PC-3 (cell line): ENCODE results near the gene SLC10A2. TPM values are rescaled to one million over a fixed set of nuclear protein-coding genes. Genes with fewer than 3 reads are reported as not detected.
"Not testable (repeated sequence)": the region's sequence is repeated elsewhere in the genome, so short reads cannot be mapped to it uniquely, and the experiment has no call there.

ENCODE experiments used
- ATAC-seq: fragments of 200-7000 bp; cut with Tn5 transposase; 2 replicates; pipeline ENCODE4 v1.9.1; 2020; ENCODE audit warnings: mild to moderate bottlenecking, moderate library complexity
- BruUV-seq: library from RNA; stranded (reverse); fragments of 400-500 nt; replicated peaks from 2 replicates; lab custom pipeline; 2021; lab: Mats Ljungman, UMichigan
- CTCF ChIA-PET: fragments of 300-600 bp; sonication (Branson Sonifier 250); formaldehyde crosslinking; loops from one replicate; lab custom pipeline; 2022; ENCODE audit warnings: antibody characterized with exemption; lab: Charles Lee
- POLR2A ChIA-PET: fragments of 300-600 bp; sonication (Branson Sonifier 250); formaldehyde crosslinking; loops from one replicate; lab custom pipeline; 2022; ENCODE audit warnings: antibody characterized with exemption; ENCODE audit not compliant: unreplicated experiment; lab: Charles Lee
- DNase-seq: peaks from one replicate; pipeline ENCODE4 v3.0.0-alpha.2; 2015
- H2AFZ ChIP-seq: fragments of 300-600 bp; sonication (generic); 2 replicates; pipeline ENCODE4 v1.6.0; 2016; ENCODE audit warnings: antibody characterized with exemption, low read length
- H3F3A ChIP-seq: fragments of 300-600 bp; sonication (generic); one replicate; pipeline ENCODE4 v1.6.0; 2017; ENCODE audit warnings: antibody characterized with exemption, low read length, control low read depth, mild to moderate bottlenecking; ENCODE audit not compliant: unreplicated experiment
- H3K27ac ChIP-seq: fragments of 300-600 bp; sonication (generic); 2 replicates; pipeline ENCODE4 v1.5.1; 2016; ENCODE audit warnings: mild to moderate bottlenecking, low read length
- H3K27me3 ChIP-seq: fragments of 300-600 bp; sonication (generic); 2 replicates; pipeline ENCODE4 v1.6.1; 2016; ENCODE audit warnings: low read length, mixed read lengths
- H3K36me3 ChIP-seq: fragments of 300-600 bp; sonication (generic); 2 replicates; pipeline ENCODE4 v1.6.1; 2016; ENCODE audit warnings: low read depth, mixed run types, low read length, mixed read lengths
- H3K4me1 ChIP-seq: fragments of 300-600 bp; sonication (generic); 2 replicates; pipeline ENCODE4 v1.5.1; 2016; ENCODE audit warnings: low read length; ENCODE audit not compliant: insufficient read depth
- H3K4me2 ChIP-seq: fragments of 300-600 bp; sonication (generic); 2 replicates; pipeline ENCODE4 v1.6.0; 2016; ENCODE audit warnings: low read length
- H3K4me3 ChIP-seq: fragments of 300-600 bp; sonication (generic); 2 replicates; pipeline ENCODE4 v1.5.1; 2016; ENCODE audit warnings: mild to moderate bottlenecking, low read length, mixed read lengths
- H3K79me2 ChIP-seq: fragments of 300-600 bp; sonication (generic); 2 replicates; pipeline ENCODE4 v1.6.1; 2017; ENCODE audit warnings: low read length, mixed read lengths
- H3K9ac ChIP-seq: fragments of 300-600 bp; sonication (generic); 2 replicates; pipeline ENCODE4 v1.6.0; 2016; ENCODE audit warnings: mild to moderate bottlenecking, low read length
- H3K9me2 ChIP-seq: fragments of 300-600 bp; sonication (generic); replicated peaks from 2 replicates; pipeline ENCODE4 v1.6.1; 2016; ENCODE audit warnings: mixed run types, low read length, mixed read lengths
- H3K9me3 ChIP-seq: fragments of 300-600 bp; sonication (generic); 2 replicates; pipeline ENCODE4 v1.6.1; 2016; ENCODE audit warnings: low read length, mixed read lengths
- H4K20me1 ChIP-seq: fragments of 300-600 bp; sonication (generic); 2 replicates; pipeline ENCODE4 v1.6.1; 2016; ENCODE audit warnings: low read length, mixed read lengths
- CTCF ChIP-seq: fragments of 300-600 bp; sonication (generic); conservative IDR thresholded peaks from 2 replicates; pipeline ENCODE4 v1.5.1; 2017; ENCODE audit warnings: antibody characterized with exemption, low read depth, mild to moderate bottlenecking, low read length
- EZH2 ChIP-seq: fragments of 300-600 bp; sonication (generic); IDR thresholded peaks from one replicate; pipeline ENCODE4 v1.6.1; 2017; ENCODE audit warnings: antibody characterized with exemption, mild to moderate bottlenecking, low read length; ENCODE audit not compliant: unreplicated experiment
- EZH2phosphoT487 ChIP-seq: fragments of 300-600 bp; sonication (generic); IDR thresholded peaks from 2 replicates; pipeline ENCODE4 v1.6.1; 2018; ENCODE audit warnings: mild to moderate bottlenecking, antibody characterized with exemption, low read length, borderline replicate concordance
- intact Hi-C: fragments of 100-400 bp; cut with micrococcal nuclease; formaldehyde crosslinking; loops from 2 replicates; pipeline ENCODE4 v1.9.0; 2023
- total RNA-seq: library from RNA; depleted of rRNA; stranded (reverse); fragments of >200 nt; gene quantifications from 2 replicates; pipeline ENCODE4 v1.2.3, GENCODE V29; 2014

Gene SLC10A2
- total RNA-seq, 1 experiment from 2014 or later = not detected

GRCh38 chr13:103099722-103100293, 33.6 kb upstream of the SLC10A2 start:
- H3K9me3 ChIP-seq = no peaks in the 10 kb centered on the region
- intact Hi-C loops = no loop called here
- no peak overlapping the region for H2AFZ ChIP-seq
- no peak overlapping the region for H3K9ac ChIP-seq
- ATAC-seq = no peak
- no peak overlapping the region for H3K4me3 ChIP-seq
- ChIA-PET POLR2A (no interaction called here), CTCF (no interaction called here)
- no peaks in the 10 kb centered on the region for H3F3A ChIP-seq
- H3K4me1 ChIP-seq = no peaks in the 10 kb centered on the region
- no peaks in the 10 kb centered on the region for H3K79me2 ChIP-seq
- no peak overlapping the region for H3K27ac ChIP-seq
- H3K27me3 ChIP-seq = peaks cover 24% of the 10 kb centered on the region
- no peaks in the 10 kb centered on the region for H3K36me3 ChIP-seq
- H3K9me2 ChIP-seq = no peaks in the 10 kb centered on the region
- no peak overlapping the region for H3K4me2 ChIP-seq
- no peaks in the 10 kb centered on the region for H4K20me1 ChIP-seq
- TF ChIP-seq EZH2phosphoT487 = no peak
- no peak for TF ChIP-seq EZH2
- no peak for TF ChIP-seq CTCF
- no peak for DNase-seq
- BruUV-seq = no TSS peak

DNA sequence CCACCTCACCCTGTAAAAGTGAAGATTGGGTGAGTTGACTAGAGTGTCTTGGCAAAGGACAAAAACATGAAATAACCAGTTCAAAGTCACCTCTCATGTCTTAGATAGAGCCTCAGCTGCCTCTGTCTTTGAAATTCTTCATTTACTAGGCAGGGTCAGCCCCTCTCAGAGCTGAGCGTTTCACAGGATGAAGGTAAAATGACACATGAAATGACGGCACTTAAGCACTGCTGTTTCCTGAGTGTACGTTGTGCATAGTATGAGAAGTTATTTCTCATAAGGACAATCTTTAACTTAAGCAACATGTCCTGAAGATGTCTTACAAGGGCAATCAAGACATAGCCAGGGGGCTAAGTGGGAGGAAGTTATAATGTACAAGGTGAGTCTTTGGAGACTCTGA, 32.3 kb upstream of the SLC10A2 start:
- no peaks in the 10 kb centered on the region for H3F3A ChIP-seq
- DNase-seq = no peak
- H3K9me3 ChIP-seq = no peaks in the 10 kb centered on the region
- no peak overlapping the region for H2AFZ ChIP-seq
- H3K79me2 ChIP-seq = no peaks in the 10 kb centered on the region
- H3K36me3 ChIP-seq = no peaks in the 10 kb centered on the region
- H3K27me3 ChIP-seq = peaks cover 12% of the 10 kb centered on the region
- H3K4me2 ChIP-seq = no peak overlapping the region
- no peak overlapping the region for H3K27ac ChIP-seq
- ATAC-seq = no peak
- intact Hi-C loops = no loop called here
- no peaks in the 10 kb centered on the region for H3K9me2 ChIP-seq
- H3K4me3 ChIP-seq = no peak overlapping the region
- no TSS peak for BruUV-seq
- CTCF ChIA-PET = no interaction called here
- H4K20me1 ChIP-seq = no peaks in the 10 kb centered on the region
- H3K9ac ChIP-seq = no peak overlapping the region
- TF ChIP-seq CTCF = no peak
- no peak for TF ChIP-seq EZH2phosphoT487
- TF ChIP-seq EZH2 = no peak
- H3K4me1 ChIP-seq = no peaks in the 10 kb centered on the region
- POLR2A ChIA-PET = no interaction called here

DNA sequence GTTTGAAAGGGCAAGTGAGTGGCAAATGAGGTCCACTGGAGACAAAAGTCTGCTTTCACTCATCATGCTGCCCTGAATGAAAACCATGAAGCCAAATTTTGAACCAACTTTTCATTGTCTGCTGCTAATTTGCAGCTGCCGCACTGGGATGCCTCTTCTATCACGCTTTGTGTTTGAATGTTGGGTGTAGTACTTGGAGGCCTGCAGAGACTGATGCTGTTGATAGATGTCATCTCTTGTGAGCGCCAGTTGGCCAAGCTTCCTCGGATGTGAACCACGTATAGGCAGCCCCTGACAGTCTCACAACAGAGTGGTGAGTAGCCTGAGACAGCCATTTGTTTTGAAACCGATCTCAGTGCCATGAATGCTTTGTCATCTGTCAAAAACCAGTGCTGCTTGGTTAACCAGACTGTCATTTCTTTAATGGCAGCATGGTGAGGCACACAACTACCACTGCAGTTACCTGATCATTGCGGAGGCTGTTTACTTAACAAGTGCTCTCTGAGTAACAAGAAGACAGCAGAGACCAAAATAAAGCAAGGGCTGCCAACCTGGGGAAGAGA, 31.2 kb upstream of the SLC10A2 start:
- no TSS peak for BruUV-seq

GRCh38 chr13:103093649-103094048, 27.4 kb upstream of the SLC10A2 start:
- DNase-seq, BruUV-seq, ATAC-seq, H3K4me2 ChIP-seq, CTCF ChIA-PET, H3K9me3 ChIP-seq, H3K4me3 ChIP-seq, H3K9me2 ChIP-seq, H3K4me1 ChIP-seq, H3K27ac ChIP-seq, H3K9ac ChIP-seq, H3F3A ChIP-seq, POLR2A ChIA-PET, H3K27me3 ChIP-seq, H3K36me3 ChIP-seq, H4K20me1 ChIP-seq, intact Hi-C loops, H2AFZ ChIP-seq, H3K79me2 ChIP-seq: not testable (repeated sequence)

More for the DNA sequence above, 31.2 kb upstream of the SLC10A2 start:
- intact Hi-C loops = no loop called here
- Histone ChIP-seq H3F3A (no peaks in the 10 kb centered on the region), H3K9me3 (no peaks in the 10 kb centered on the region), H3K4me3 (no peak overlapping the region), H3K27ac (no peak overlapping the region), H4K20me1 (no peaks in the 10 kb centered on the region), H3K4me1 (no peaks in the 10 kb centered on the region), H3K79me2 (no peaks in the 10 kb centered on the region), H3K9ac (no peak overlapping the region), H3K4me2 (no peak overlapping the region), H3K27me3 (peaks cover 8% of the 10 kb centered on the region), H3K36me3 (no peaks in the 10 kb centered on the region), H2AFZ (no peak overlapping the region), H3K9me2 (no peaks in the 10 kb centered on the region)
- ChIA-PET POLR2A (no interaction called here), CTCF (no interaction called here)
- no peak for ATAC-seq
- TF ChIP-seq EZH2 (no peak), EZH2phosphoT487 (no peak), CTCF (no peak)
- no peak for DNase-seq
